Measurements from ENCODE around the gene PTTG2.

PTTG2 gene

GRCh38 chr4:37985730-37986275 is 25.6 kb downstream of the PTTG2 start:
- DNase-seq (ENCODE audit: low read depth) = no peak

DNA sequence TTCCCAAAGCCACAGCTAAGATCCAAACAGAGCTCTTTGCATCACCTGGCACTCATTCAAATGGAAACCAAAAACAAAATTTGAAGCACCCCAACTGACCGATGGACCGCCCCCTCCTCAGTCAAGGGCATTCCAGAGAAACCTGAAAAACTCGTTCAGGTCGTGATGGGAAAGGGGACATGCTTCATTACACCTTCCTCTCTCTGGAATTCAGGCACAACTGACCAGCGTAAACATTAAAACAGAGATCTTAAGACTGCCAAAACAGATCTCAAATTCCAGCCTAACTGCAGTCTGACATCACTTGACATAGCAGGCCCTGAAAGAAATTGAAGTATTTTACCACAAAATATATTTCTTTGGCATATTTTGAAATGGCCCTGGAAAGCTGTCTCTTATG is 28.5 kb downstream of the PTTG2 start:
- no peak for DNase-seq (ENCODE audit: low read depth)

DNA sequence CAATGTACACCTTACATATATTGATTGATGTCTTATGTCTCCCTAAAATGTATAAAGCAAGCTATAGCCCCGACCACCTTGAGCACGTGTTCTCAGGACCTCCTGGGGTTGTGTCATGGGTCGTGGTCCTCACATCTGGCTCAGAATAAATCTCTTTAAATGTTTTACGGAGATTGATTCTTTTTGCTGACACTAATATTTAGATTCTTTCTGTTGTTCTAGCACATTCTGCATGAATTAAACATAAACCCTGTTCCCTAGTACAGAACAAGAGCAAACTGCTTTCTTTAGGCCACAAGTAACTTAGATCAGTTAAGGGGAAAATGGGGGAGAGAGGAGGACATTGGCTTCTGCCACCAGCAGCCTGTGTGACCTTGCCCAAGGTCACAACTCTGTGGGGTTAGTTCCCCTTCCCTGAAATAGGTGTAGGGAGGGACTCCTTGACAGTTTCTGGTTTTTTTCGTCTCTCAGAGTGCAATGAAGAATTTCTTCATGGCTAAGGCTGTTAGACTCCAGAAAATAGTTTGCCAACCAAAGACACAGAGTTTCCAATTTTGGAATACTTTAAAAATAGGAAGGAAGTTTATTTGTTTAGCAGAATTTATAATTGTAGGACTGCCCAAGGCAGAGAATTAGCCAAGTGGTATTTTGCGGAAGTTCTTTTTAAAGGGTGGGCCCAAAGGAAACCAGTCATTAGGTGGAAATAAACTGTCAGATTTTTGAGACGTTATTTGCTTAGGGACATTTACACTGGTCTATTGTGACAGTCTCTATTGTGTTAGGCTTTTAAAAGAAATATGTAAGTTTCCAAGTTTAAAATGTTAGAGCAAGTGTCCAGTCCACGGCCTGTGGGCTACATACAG is 29.4 kb downstream of the PTTG2 start:
- DNase-seq (ENCODE audit: low read depth) = no peak

- DNase-seq (ENCODE audit: low read depth) = no peak
Measured at GRCh38 chr4:37990731-37991245, 30.6 kb downstream of the PTTG2 start.

- no peak for DNase-seq (ENCODE audit: low read depth)
Measured at GRCh38 chr4:37991623-37992410, 31.6 kb downstream of the PTTG2 start.

GRCh38 chr4:37993806-37994205 is 33.6 kb downstream of the PTTG2 start:
- no peak for DNase-seq (ENCODE audit: low read depth)

- no peak for DNase-seq (ENCODE audit: low read depth)
Measured at GRCh38 chr4:37994569-37994968, 34.4 kb downstream of the PTTG2 start.

- no peak for DNase-seq (ENCODE audit: low read depth)
Measured at GRCh38 chr4:37995299-37995821, 35.2 kb downstream of the PTTG2 start.

DNA sequence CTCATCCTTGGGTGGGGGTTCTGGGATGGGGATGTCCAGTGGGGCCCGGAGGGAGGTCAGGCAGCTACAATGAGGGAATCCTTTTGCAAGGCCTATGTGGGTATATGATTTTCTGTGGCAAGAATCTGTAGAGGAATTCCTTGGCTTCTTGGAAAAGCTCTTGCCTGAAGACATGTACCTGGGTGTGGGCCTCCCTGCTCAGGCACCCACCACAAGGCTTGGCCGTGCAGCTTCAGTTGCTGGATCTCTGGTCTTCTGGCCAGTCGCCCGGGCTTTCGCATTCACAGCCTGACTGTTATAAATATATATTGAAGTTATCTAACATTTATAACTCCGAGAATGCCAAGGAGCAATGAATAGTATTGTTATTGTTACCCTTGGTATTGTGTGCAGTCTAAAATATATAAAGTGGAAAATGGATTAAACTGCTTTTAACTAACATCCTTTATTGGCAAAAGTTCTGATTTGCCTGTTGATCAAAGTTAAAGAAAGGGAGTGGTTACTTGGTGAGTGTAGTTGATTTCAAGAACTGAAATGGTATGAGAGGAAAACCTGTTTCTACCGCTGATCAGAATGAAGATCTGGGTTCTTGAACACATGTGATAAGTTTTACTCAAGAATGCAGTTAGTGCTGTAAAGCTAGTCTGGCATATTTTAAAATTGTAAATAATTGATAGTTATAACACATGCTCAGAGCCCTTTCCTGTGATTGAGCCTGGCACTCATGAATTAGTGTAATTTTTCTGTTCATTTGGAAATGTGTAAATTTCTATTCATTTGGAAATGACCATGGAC is 36.0 kb downstream of the PTTG2 start:
- DNase-seq (ENCODE audit: low read depth) = no peak

DNA sequence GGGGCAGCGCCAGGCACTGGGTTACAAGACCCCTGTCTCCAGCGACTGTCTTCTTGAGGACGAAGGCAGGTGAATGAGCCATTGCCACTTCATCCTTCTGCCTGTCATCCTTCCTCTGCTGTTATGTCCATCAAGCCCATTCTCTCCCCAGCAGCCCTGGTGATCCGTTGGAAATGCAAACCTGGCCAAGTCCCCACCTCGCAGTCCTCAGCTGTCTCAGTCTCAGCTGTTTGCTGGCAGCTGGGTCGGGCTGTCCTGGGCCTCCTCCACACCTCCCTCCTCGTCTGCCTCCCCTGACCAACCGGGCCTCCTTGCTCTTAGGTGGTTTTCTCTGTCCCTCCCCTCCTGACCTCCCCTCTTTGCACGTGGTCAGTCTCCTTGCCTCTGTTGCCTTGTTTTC is 38.0 kb downstream of the PTTG2 start:
- DNase-seq (ENCODE audit: low read depth) = no peak

DNA sequence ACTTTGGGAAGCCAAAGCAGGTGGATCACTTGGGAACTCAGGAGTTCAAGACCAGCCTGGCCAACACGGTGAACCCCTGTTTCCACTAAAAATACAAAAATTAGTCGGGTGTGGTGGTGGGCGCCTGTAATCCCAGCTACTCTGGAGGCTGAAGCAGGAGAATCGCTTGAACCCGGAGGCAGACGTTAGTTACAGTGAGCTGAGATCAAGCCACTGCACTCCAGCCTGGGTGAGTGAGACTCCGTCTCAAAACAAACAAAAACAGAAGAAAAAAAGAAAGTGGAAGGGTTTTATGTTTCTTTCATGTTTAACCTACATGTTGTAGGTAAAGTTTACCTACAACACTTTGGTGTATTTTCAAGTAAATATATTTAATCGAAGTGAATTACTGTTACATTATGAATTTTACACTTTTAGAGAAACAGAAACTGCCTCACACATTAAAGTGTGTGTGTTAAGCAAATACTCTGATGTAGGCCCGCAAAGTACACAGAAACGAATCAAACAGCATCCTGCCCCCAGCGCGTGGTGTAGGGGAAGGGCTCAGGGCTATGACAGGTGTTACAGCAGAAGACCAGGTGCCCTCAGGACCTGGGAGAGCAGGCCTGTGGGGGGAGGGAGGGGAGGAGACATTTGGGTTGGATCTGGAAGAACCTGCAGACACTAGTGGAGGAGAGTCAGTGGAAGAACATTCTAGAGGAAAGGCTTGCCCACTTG is 39.0 kb downstream of the PTTG2 start:
- no peak for DNase-seq (ENCODE audit: low read depth)

DNA sequence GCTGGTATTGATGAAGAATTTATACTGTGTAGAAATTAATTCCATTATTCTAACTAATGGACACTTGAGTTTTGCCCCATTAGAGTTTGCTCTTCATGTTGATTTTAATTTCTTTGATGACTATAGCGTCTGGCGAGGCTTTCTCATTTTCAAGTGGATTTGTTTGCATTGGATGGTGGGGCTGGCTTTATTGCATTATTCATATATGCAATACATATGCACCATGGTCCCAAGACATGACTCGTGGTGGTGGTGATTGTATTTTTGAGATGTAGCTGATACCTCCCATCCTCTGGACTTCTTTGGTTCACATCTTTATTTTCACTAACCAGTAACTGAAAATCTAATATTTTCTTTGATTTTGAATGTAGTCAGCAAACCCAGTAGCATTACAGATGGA is 39.8 kb downstream of the PTTG2 start:
- no peak for DNase-seq (ENCODE audit: low read depth)

DNA sequence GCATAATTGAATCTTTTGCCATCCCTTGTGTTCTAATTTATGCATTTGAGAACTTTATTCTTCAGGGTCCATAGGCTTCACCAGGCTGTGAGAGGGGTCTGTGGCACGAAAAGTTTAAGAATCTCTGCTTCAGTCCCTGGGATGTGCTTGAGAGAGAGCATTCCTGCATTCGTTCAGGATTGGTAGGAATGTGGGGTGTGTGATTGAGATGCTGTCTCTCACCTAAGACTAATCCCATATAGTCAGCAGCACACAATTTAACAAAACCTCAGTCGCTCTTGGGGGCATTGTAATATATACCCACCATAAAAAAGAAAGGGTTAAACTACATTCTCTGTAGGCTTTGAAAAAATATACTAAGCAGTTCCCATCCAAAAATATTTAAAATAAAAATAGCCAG is 41.7 kb downstream of the PTTG2 start:
- DNase-seq (ENCODE audit: low read depth) = no peak

DNA sequence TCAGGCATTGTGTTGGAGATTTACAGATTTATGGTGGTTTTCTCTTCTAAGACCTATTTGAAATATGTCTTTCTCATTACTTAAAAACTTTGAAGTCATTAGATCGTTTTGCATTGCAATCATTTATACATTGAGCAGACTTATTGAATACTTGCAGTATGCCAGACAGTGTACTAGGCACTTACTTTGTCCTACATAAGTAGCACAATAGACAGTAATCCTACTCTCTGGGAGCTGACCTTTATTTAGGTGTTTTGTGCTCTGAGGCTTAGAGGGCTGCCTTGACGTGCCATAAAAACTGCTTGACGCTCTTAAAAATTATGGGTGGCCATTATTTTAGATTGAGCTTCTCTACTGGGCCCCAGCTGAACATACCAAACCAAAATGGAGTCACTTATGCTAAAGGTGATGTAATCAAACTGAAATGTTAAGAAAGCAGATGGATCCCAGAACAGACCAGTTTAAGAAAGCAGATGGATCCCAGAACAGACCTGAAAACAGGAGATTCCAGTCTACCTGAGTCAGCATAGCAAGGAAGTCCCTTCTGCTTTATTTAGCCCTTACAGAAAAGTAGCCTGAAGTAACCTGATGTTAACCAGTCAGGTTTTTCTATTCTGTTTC is 42.4 kb downstream of the PTTG2 start:
- no peak for DNase-seq (ENCODE audit: low read depth)

- no peak for DNase-seq (ENCODE audit: low read depth)
Measured at GRCh38 chr4:38003102-38003501, 42.9 kb downstream of the PTTG2 start.

GRCh38 chr4:38003628-38004027 is 43.4 kb downstream of the PTTG2 start:
- DNase-seq (ENCODE audit: low read depth) = no peak

DNA sequence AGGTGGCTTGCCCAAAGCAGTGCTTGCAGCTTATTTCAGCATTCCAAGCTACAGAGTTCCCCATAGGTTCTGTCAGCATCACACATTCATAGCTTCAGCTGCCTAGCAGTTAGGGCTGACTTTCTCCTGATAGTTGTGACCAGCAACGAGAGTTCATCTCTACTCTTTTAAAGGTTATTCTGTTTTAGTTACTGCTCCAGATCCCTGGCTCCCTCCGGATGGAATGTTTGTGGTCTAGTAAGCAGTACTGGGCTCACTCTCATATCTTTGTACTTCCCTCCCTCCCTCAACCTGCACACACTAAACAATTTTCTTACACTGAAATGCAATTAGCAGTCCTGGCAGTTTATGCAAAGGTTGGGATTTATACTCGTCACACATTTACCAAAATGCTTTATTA is 43.9 kb downstream of the PTTG2 start:
- no peak for DNase-seq (ENCODE audit: low read depth)

DNA sequence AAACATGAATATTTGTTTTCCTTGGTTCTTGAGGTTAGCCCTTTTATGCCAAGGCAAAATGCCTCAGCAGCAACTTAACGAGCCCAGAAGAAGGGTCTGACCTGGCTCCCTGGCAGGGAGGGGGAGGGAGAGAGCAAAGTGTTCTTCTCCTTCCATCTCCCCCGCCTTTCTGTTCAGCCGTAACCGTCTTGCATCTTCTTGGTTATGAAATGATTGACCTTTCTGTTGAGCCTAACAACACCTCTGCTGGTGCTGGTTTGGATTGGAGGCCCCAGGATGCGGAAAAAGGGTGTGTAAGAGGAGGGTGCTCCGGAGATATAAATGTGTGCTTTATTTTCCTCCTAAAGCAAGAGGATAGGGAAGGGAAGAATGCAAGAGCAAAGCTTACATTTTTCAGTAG is 44.7 kb downstream of the PTTG2 start:
- DNase-seq (ENCODE audit: low read depth) = no peak

DNA sequence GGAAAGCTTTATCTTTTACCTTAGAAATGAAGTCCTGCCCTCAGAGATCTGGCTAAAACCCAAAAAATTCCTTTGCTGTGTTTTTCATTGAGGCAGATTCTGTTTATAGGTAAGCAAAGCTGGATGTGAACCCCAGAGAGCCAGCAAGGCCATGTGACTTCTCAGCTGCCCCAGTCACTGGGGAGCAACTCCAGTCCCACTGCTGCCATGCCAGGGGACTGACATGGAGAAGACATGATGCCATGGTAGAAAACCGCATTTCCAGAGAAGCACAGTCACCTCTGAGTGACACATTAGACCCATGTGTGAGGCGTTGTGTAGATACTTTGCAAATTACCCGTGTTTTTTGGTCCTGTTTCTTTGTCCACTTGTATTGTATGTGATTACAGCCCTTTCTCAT is 45.4 kb downstream of the PTTG2 start:
- DNase-seq (ENCODE audit: low read depth) = no peak

- DNase-seq (ENCODE audit: low read depth) = no peak
Measured at GRCh38 chr4:38007645-38008044, 47.4 kb downstream of the PTTG2 start.

Data from T follicular helper cell (primary cell).